HG02884 (cell line): ENCODE measurements around the gene PRDX3.

Experiments used
- ATAC-seq: cut with Tn5 transposase; IDR thresholded peaks from one replicate; pipeline ENCODE4 v1.9.1; 2021; ENCODE audit warnings: mild to moderate bottlenecking, moderate library complexity; ENCODE audit not compliant: unreplicated experiment

PRDX3 gene

DNA sequence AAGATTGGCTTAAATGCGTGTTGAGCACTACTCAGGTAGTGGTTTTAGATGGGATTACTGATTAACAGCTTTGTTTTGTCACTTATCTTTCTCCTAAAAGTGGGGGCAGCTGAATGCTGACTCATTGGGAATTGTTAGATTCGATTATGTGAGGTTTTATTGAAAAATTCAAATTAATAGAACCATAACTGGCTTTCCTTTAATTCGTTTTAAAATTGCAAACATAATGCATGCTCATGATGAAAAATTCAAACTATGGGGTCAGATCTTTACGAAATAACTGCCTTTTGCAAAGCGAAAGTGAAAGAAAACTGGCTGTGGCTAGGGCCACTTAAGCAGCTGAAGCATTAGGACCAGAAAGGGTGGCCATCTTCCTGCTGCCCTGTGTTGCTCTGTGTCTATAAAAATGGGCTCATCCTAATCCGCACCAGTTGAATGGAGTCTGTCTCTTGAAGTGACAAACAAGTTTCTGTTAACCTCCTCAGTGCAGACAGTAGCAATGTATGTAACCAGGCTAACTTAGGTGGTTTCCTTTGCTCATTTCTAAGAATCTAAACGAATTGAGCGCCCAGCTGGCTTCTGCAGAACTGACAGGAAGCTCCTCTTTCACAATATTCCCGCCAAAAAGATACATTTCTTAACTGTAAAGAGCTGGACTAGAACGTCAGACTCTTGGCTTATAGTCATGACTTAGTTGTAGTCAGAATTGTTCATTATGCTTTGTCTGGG lies 46.9 kb downstream of the PRDX3 start:
- peak; percentile 77 for ATAC-seq

DNA sequence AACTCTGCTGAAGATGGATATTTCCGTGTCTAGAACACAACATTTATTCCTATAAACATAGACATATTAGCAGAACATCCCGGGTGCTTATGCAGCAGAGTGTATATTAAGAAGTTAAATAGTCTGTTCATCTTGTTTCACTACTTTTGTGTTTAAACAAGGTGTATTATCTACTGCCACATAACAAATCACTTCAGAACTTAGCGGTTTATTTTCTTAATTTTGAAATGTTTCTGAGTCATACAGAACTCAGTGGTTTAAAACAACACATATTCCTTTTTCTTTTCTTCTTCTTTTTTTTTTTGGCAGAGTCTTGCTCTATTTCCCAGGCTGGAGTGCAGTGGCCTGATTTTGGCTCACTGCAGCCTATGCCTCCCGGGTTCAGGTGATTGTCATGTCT lies 48.9 kb downstream of the PRDX3 start:
- ATAC-seq, result no peak

DNA sequence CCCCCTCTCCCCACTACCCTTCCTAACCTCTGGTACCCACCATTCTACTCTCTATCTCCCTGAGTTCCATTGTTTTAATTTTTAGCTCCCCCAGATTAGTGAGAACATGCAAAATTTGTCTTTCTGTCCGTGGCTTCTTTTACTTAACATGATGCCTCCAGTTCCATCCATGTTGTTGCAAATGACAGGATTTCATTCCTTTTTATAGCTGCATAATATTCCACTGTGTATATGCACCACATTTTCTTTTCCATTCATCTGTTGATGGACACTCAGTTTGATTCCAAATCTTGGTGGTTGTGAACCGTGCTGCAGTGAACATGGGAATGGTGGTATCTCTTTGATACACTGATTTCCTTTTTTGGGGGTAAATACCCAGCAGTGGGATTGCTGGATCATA lies 52.7 kb downstream of the PRDX3 start:
- no peak for ATAC-seq

DNA sequence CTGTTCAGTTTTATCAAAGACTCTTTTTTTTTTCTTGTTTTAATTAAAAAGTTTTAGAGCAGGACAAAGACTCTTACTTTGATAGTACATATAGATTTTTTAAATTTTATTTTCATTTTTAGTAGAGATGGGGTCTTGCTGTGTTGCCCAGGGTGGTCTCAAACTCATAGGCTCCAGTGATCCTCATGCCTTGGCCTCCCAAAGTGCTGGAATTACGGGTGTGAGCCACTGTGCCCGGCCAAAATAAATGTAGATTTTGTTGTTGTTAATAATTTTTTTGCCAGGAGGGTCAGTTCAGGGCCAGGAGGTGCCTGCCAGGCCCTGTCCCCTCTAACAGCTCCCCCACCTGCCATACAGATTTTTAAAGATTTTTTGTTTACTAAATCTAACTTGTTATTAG lies 57.7 kb downstream of the PRDX3 start:
- no peak for ATAC-seq

DNA sequence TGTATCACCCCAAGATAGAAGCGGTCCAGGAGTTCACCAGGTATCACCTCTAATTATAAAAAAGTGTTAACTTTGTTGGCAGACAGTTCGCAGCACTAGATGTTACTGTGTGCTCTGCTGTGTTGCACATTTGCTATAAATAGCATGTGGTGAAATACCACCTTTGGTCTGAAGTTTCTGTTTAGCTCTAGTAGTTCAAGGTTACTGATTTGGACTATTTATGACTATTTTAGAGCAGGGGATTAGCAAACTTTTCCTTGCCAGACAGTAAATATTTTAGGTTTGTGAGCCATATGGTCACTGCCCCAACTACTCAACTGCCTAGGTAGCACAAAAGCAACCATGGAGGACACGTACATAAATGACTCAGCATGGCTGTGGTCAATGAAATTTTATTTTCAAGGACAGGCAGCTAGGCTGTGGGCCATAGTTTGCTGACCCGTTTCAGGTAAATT lies 58.2 kb downstream of the PRDX3 start:
- ATAC-seq, result peak; percentile 85

DNA sequence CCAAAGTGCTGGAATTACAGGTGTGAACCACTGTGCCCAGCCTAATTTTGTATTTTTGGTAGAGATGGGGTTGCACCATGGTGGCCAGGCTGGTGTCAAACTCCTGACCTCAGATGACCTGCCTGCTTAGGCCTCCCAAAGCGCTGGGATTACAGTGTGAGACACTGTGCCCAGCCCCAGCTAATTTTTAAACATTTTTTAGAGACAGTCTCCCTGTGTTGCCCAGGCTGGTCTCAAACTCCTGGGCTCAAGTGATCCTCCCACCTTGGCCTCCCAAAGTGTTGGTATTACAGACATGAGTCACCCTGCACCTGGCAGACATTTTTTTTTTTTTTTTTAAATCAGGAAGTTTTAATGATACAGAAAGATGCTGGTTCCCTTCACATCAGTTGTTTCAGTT lies 59.2 kb downstream of the PRDX3 start:
- no peak for ATAC-seq

DNA sequence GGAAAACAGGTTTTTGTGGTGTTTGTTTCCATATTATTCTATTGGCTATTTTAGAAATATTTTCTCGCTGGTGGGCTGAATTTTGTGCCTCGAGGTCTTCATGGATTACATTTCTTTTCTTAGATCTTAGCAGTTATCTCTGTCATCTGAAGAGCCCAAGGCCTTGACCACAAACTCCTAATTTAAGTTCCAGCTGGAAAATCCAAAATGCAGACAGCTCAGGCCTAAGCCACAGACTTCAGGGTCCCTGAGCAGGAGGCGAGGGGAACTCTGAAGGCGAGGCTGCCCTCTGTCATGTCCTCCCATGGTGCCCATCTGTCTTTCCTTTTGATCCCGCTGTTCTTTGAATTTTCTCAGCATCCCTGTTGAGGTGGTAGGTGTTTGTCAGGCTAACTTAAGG lies 60.4 kb downstream of the PRDX3 start:
- ATAC-seq, result no peak
